Neuronal stem cell (in vitro differentiated cells): ENCODE measurements around the gene PTPDC1.

Source experiments
- DNase-seq: peaks from one replicate; pipeline ENCODE4 v3.0.0-alpha.2; 2013; ENCODE audit warnings: low spot score
- H2AFZ ChIP-seq: one replicate; pipeline ENCODE4 v1.6.1; 2013; ENCODE audit warnings: mild to moderate bottlenecking, low read length, inconsistent platforms
- H2AK5ac ChIP-seq: 2 replicates; pipeline ENCODE4 v1.6.1; 2013; ENCODE audit warnings: low read depth, mild to moderate bottlenecking, inconsistent platforms, low read length, moderate library complexity, mixed read lengths
- H2BK120ac ChIP-seq: 2 replicates; pipeline ENCODE4 v1.6.1; 2013; ENCODE audit warnings: low read depth, mild to moderate bottlenecking, inconsistent platforms, low read length, moderate library complexity, mixed read lengths
- H2BK12ac ChIP-seq: one replicate; pipeline ENCODE4 v1.6.1; 2013; ENCODE audit warnings: low read length, inconsistent platforms
- H2BK15ac ChIP-seq: 2 replicates; pipeline ENCODE4 v1.6.1; 2013; ENCODE audit warnings: mild to moderate bottlenecking, low read length, inconsistent platforms, mixed read lengths
- H2BK5ac ChIP-seq: one replicate; pipeline ENCODE4 v1.6.1; 2013; ENCODE audit warnings: inconsistent platforms, mild to moderate bottlenecking, low read length, moderate library complexity
- H3K14ac ChIP-seq: one replicate; pipeline ENCODE4 v1.6.1; 2013; ENCODE audit warnings: low read length, inconsistent platforms
- H3K18ac ChIP-seq: 2 replicates; pipeline ENCODE4 v1.6.1; 2013; ENCODE audit warnings: low read length, inconsistent platforms
- H3K23ac ChIP-seq: 2 replicates; pipeline ENCODE4 v1.6.1; 2013; ENCODE audit warnings: low read depth, mild to moderate bottlenecking, mixed read lengths, low read length, inconsistent platforms; ENCODE audit not compliant: poor library complexity
- H3K27ac ChIP-seq: replicated peaks from 3 replicates; pipeline ENCODE4 v1.5.1; 2013; ENCODE audit warnings: low read length, inconsistent platforms
- H3K27me3 ChIP-seq, 3 experiments: 2 replicates each; pipeline ENCODE4 v1.6.1; 2013; ENCODE audit warnings: low read length in 3 of 3, mild to moderate bottlenecking in 2 of 3, inconsistent platforms in 1 of 3, low read depth in 1 of 3, mixed read lengths in 1 of 3, moderate library complexity in 1 of 3; ENCODE audit not compliant: control insufficient read depth in 3 of 3, insufficient read depth in 3 of 3
- H3K36me3 ChIP-seq, 2 donors: replicated peaks in 1 of 2; 2 replicates each; pipeline ENCODE4 v1.6.1; 2013; ENCODE audit warnings: low read length in 2 of 2; ENCODE audit not compliant: control insufficient read depth in 2 of 2, insufficient read depth in 2 of 2
- H3K4ac ChIP-seq: 2 replicates; pipeline ENCODE4 v1.6.1; 2013; ENCODE audit warnings: inconsistent platforms, mild to moderate bottlenecking, low read length, moderate library complexity
- H3K4me1 ChIP-seq, 2 donors: 1 replicate in 1 of 2; 2 replicates in 1 of 2; pipeline ENCODE4 v1.6.1; 2013; ENCODE audit warnings: low read length in 2 of 2, low read depth in 1 of 2; ENCODE audit not compliant: control insufficient read depth in 2 of 2, insufficient read depth in 1 of 2
- H3K4me2 ChIP-seq: one replicate; pipeline ENCODE4 v1.6.1; 2013; ENCODE audit warnings: mild to moderate bottlenecking, low read length, inconsistent platforms; ENCODE audit not compliant: insufficient read depth, poor library complexity, severe bottlenecking
- H3K4me3 ChIP-seq, 2 donors: 2 replicates each; pipeline ENCODE4 v1.5.1; 2013; ENCODE audit warnings: low read length in 2 of 2, mild to moderate bottlenecking in 2 of 2, inconsistent platforms in 1 of 2, moderate library complexity in 1 of 2
- H3K79me1 ChIP-seq: one replicate; pipeline ENCODE4 v1.6.1; 2013; ENCODE audit warnings: low read depth, mild to moderate bottlenecking, inconsistent platforms, low read length, moderate library complexity
- H3K9ac ChIP-seq: one replicate; pipeline ENCODE4 v1.6.1; 2013; ENCODE audit warnings: mild to moderate bottlenecking, low read depth, low read length, inconsistent platforms; ENCODE audit not compliant: poor library complexity
- H3K9me3 ChIP-seq, 2 donors: replicated peaks in 1 of 2; 2 replicates each; pipeline versions ENCODE3 to v1.6.1; 2013; ENCODE audit warnings: low read length in 2 of 2, mild to moderate bottlenecking in 2 of 2, inconsistent platforms in 1 of 2, low read depth in 1 of 2, mixed read lengths in 1 of 2, moderate library complexity in 1 of 2; ENCODE audit not compliant: control insufficient read depth in 2 of 2, insufficient read depth in 1 of 2
- H4K8ac ChIP-seq: one replicate; pipeline ENCODE4 v1.6.1; 2013; ENCODE audit warnings: low read depth, mild to moderate bottlenecking, inconsistent platforms, low read length, moderate library complexity
- H4K91ac ChIP-seq: one replicate; pipeline ENCODE4 v1.6.1; 2013; ENCODE audit warnings: low read length, low read depth, mild to moderate bottlenecking, inconsistent platforms; ENCODE audit not compliant: poor library complexity
- WGBS, 2 donors: extraction: QIAGEN DNeasy Blood & Tissue Kit; methylation state at CpG; one replicate each; pipeline ENCODE4 v1.1.7; 2013; ENCODE audit warnings: missing lambda C conversion rate in 2 of 2, mixed read lengths in 1 of 2; ENCODE audit not compliant: insufficient read length in 2 of 2, insufficient replicate concordance in 1 of 2; ENCODE audit errors: extremely low coverage in 2 of 2; 5-methylcytosine and 5-hydroxymethylcytosine counted together

PTPDC1 gene

DNA sequence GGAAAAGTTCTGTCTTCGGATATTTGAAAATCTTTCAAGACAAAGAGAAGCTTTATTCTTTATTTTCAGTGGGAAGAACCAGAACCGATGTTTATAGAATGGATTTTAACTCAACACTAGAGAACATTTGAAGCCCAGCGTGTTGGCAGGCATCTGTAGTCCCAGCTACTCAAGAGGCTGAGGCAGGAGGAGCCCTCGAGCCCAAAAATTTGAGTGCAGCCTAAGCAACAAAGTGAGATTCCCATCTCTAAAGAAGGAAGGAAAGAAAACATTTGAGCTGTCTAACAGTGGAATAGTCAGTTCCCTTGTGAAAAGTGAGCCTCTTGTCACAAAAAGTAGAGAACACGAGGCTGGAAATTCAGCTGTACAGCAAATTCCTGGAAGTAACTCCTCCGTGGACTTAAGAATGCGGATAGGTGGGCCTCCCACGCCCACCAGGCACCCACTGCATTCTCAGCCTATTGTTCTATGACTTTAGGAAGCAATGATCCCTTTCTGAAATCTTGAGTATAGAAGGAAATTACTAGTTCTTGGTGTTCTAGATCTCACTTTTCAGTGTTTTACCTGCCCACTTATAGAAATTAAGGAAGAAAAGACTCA lies 2.3 kb upstream of the PTPDC1 start:
- no peak overlapping the region for H4K91ac ChIP-seq
- H3K9me3 ChIP-seq: no peaks in the 10 kb centered on the region
- WGBS, 2 donors: no CpG with 5 or more reads among the region's 8 CpGs
- H2BK12ac ChIP-seq: no peak overlapping the region
- H3K18ac ChIP-seq: no peak overlapping the region
- no peak for DNase-seq
- H4K8ac ChIP-seq: no peak overlapping the region
- no peak overlapping the region for H3K14ac ChIP-seq
- no peaks in the 10 kb centered on the region for H3K79me1 ChIP-seq
- no peak overlapping the region for H2AFZ ChIP-seq
- H3K23ac ChIP-seq: no peak overlapping the region
- H2BK5ac ChIP-seq: no peak overlapping the region
- no peak overlapping the region for H3K9ac ChIP-seq
- peaks cover 0 to 9% of the 10 kb centered on the region in 2 donors for H3K36me3 ChIP-seq
- H2BK15ac ChIP-seq: no peak overlapping the region
- H3K27me3 ChIP-seq: no peaks in the 10 kb centered on the region
- no peak overlapping the region for H3K4me2 ChIP-seq
- no peak overlapping the region for H3K27ac ChIP-seq
- no peak overlapping the region for H2AK5ac ChIP-seq
- H3K4me3 ChIP-seq: no peak overlapping the region
- H2BK120ac ChIP-seq: no peak overlapping the region
- peaks cover 8 to 19% of the 10 kb centered on the region in 2 donors for H3K4me1 ChIP-seq
- no peak overlapping the region for H3K4ac ChIP-seq

DNA sequence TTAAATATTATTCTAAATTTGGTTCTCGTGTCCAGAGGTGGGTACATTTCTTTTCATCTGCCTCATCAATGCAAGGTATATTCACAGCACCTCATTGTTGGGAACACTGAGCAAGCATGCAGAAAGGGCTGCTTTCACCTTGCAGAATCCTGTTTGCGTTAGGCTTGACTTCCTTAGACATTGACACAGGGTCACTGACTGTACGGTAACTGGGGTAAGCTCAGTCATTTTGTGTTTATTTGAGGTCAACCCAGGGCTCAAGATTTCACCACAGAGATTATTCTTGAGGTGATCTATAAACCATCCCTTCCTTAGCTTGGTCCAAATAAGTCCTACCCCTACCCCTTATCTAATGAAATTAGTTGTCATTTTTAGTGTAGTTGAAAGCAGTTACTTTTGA lies 1.7 kb upstream of the PTPDC1 start:
- H3K9me3 ChIP-seq: no peaks in the 10 kb centered on the region
- no CpG with 5 or more reads among the region's 3 CpGs for WGBS, 2 donors
- DNase-seq: no peak

DNA sequence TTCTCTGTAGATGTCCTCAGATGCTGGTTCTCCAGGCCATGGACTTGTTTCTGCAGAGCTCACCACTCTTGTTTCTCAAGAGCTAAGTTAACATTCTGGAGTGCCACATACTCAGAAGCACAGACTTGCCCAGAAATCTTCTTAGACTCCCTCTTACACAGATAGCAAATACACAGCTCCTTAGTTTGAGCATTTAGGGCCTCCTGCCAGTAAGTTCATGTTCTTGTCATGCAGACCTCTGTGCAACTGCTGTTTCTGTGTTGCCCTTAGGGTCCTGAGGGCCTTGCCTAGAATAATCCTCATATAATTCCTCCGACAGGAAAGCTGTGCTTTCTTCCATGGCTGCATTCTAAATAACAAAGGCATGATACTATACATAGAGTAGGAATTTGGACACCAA lies 1.3 kb upstream of the PTPDC1 start:
- no peak overlapping the region for H4K91ac ChIP-seq
- H2BK120ac ChIP-seq: no peak overlapping the region
- H4K8ac ChIP-seq: no peak overlapping the region
- no peaks in the 10 kb centered on the region for H3K27me3 ChIP-seq
- peaks cover 10 to 19% of the 10 kb centered on the region in 2 donors for H3K4me1 ChIP-seq
- no peaks in the 10 kb centered on the region for H3K79me1 ChIP-seq
- no peak overlapping the region for H3K4me2 ChIP-seq
- H3K14ac ChIP-seq: no peak overlapping the region
- no CpG with 5 or more reads among the region's 1 CpG for WGBS, 2 donors
- H2BK15ac ChIP-seq: no peak overlapping the region
- no peak overlapping the region for H3K4me3 ChIP-seq
- H2BK12ac ChIP-seq: no peak overlapping the region
- H3K18ac ChIP-seq: no peak overlapping the region
- no peak overlapping the region for H3K23ac ChIP-seq
- no peak overlapping the region for H2BK5ac ChIP-seq
- no peak overlapping the region for H2AK5ac ChIP-seq
- H3K36me3 ChIP-seq: peaks cover 2 to 14% of the 10 kb centered on the region in 2 donors
- no peaks in the 10 kb centered on the region for H3K9me3 ChIP-seq
- H3K4ac ChIP-seq: no peak overlapping the region
- no peak overlapping the region for H2AFZ ChIP-seq
- no peak overlapping the region for H3K9ac ChIP-seq
- DNase-seq: no peak
- no peak overlapping the region for H3K27ac ChIP-seq

More for the DNA sequence above, 1.7 kb upstream of the PTPDC1 start:
- Histone ChIP-seq H3K4ac (no peak overlapping the region), H2BK15ac (no peak overlapping the region), H3K4me1 (peaks cover 8 to 19% of the 10 kb centered on the region in 2 donors), H2BK5ac (no peak overlapping the region), H2AK5ac (no peak overlapping the region), H2BK120ac (no peak overlapping the region), H3K18ac (no peak overlapping the region), H3K4me2 (no peak overlapping the region), H3K36me3 (peaks cover 0 to 10% of the 10 kb centered on the region in 2 donors), H3K23ac (no peak overlapping the region), H3K27ac (no peak overlapping the region), H3K79me1 (no peaks in the 10 kb centered on the region), H3K9ac (no peak overlapping the region), H4K8ac (no peak overlapping the region), H2BK12ac (no peak overlapping the region), H4K91ac (no peak overlapping the region), H3K4me3 (no peak overlapping the region), H3K27me3 (no peaks in the 10 kb centered on the region), H2AFZ (no peak overlapping the region), H3K14ac (no peak overlapping the region)

DNA sequence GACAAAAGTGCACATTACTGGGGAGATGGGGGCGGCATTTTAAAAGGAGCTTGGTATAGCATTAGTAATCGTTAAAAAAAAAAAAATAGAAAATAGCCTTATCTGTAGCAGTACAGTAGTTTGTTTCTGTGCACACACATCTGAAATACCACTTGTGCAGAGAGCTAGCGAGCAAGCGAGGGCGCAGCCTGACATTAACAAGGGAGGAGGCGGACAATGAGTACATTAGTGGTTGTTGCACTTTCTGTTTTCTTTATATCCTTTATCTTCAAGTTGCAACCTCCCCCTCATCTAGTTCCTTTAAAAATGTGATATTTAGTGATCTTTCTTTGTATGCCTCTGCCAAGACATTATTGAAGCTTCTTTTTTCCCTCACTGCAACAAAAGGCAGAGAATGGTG lies 880 bp upstream of the PTPDC1 start:
- H3K9ac ChIP-seq: no peak overlapping the region
- WGBS, 2 donors: no CpG with 5 or more reads among the region's 6 CpGs
- no peak overlapping the region for H2BK5ac ChIP-seq
- peaks cover 10 to 19% of the 10 kb centered on the region in 2 donors for H3K4me1 ChIP-seq
- no peaks in the 10 kb centered on the region for H3K79me1 ChIP-seq
- no peak overlapping the region for H2BK120ac ChIP-seq
- no peaks in the 10 kb centered on the region for H3K9me3 ChIP-seq
- H3K4me3 ChIP-seq: no peak overlapping the region
- no peak overlapping the region for H3K18ac ChIP-seq
- DNase-seq: no peak
- H3K4ac ChIP-seq: no peak overlapping the region
- H2AK5ac ChIP-seq: no peak overlapping the region
- H4K8ac ChIP-seq: no peak overlapping the region
- no peaks in the 10 kb centered on the region for H3K27me3 ChIP-seq
- no peak overlapping the region for H4K91ac ChIP-seq
- H3K36me3 ChIP-seq: peaks cover 2 to 18% of the 10 kb centered on the region in 2 donors
- no peak overlapping the region for H3K23ac ChIP-seq
- H2BK15ac ChIP-seq: no peak overlapping the region
- no peak overlapping the region for H3K27ac ChIP-seq
- H2AFZ ChIP-seq: no peak overlapping the region
- H3K14ac ChIP-seq: no peak overlapping the region
- no peak overlapping the region for H3K4me2 ChIP-seq
- H2BK12ac ChIP-seq: no peak overlapping the region
